ENCODE results near the gene EEF1G.

The EEF1G gene

DNA sequence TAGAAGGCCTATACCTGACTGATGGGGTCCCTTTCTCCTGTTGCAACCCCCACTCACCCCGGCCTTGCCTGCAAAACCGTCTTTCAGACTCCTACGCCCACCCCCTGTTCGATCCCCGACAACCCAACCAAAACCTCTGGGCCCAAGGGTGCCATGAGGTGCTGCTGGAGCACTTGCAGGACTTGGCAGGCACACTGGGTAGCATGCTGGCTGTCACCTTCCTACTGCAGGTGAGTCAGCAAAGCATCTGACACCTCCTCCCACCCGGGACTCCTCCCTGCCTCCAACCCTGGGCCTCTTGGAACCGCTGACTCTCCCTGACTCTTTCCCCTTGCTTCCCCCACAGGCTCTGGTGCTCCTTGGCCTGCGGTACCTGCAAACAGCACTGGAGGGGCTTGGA lies 40.6 kb upstream of the EEF1G start:
- DNase-seq (ENCODE audit: low read depth), result no peak
- TF ChIP-seq, protein P1, sequence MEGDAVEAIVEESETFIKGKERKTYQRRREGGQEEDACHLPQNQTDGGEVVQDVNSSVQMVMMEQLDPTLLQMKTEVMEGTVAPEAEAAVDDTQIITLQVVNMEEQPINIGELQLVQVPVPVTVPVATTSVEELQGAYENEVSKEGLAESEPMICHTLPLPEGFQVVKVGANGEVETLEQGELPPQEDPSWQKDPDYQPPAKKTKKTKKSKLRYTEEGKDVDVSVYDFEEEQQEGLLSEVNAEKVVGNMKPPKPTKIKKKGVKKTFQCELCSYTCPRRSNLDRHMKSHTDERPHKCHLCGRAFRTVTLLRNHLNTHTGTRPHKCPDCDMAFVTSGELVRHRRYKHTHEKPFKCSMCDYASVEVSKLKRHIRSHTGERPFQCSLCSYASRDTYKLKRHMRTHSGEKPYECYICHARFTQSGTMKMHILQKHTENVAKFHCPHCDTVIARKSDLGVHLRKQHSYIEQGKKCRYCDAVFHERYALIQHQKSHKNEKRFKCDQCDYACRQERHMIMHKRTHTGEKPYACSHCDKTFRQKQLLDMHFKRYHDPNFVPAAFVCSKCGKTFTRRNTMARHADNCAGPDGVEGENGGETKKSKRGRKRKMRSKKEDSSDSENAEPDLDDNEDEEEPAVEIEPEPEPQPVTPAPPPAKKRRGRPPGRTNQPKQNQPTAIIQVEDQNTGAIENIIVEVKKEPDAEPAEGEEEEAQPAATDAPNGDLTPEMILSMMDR (IDR thresholded peaks at IDR 0.05; ENCODE audit: insufficient read depth, low read depth, low read length, missing control alignments), result no peak
- H3K4me3 ChIP-seq (ENCODE audit: low read depth, low read length), result no peak overlapping the region

DNA sequence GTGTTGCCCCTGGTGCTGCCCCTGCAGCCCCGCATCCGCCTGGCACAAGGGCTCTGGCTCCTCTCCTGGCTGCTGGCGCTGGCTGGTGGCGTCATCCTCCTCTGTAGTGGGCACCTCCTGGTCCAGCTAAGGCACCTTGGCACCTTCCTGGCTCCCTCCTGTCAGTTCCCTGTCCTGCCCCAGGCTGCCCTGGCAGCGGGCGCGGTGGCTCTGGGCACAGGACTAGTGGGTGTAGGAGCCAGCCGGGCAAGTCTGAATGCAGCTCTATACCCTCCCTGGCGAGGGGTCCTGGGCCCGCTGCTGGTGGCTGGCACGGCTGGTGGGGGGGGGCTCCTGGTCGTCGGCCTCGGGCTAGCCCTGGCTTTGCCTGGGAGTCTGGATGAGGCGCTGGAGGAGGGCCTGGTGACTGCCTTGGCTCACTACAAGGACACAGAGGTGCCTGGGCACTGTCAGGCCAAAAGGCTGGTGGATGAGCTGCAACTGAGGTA lies 39.6 kb upstream of the EEF1G start:
- DNase-seq (ENCODE audit: low read depth), result no peak
- TF ChIP-seq, protein P1 (IDR thresholded peaks at IDR 0.05; ENCODE audit: insufficient read depth, low read depth, low read length, missing control alignments), result no peak
- H3K4me3 ChIP-seq (ENCODE audit: low read depth, low read length), result no peak overlapping the region; the same call in 1 of the 2 replicates

DNA sequence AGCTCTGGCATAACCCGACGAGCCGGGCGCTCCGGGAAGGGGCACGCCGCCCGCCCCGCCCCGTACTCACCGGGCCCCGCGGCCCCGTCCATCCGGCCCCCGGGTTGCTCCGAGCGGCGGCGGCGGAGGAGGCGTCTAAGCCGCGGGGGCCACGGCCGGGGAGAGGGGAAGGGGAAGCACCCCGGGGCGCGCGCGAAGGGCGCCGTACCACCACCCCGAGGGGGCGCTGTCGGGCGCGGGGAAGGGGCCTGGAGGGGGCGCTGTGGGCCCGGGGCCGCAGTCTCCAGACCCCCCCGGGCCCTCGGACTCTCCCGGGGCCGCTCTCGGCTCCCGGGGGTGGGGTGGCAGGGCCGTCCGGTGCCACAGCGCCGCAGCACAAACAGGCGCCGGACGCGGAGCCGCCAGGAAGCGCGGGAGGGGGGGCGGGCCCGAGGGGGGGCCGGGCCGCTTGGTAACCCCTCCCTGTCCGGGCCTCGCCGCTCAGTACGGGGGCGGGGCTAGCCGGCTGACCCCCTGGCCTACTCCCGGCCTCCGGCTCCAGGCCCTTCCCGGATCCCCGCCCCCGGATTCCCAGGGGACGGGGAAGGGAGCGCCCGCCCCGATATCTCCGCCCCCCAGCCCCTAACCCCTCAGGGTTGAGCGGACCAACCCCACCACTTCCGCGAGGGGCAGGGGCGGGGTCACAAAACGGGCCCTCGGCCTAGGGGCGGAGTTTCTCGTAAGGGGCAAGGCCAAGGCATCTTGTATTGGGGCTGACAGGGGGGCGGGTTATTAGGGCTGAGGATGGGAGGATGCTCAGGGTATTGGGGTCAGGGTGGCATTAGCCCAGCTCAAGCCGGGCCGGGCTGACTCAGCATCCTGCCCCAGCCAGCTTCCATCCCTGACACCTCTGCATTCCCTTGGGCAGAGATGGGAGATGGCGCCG lies 38.9 kb upstream of the EEF1G start, which contains the start of the genes EML3 and ROM1:
Gene EML3, minus strand, starts transcription at position 410 of the 925 bp plus-strand sequence. Its CDS starts 318 bp downstream, at position 92.
Gene ROM1, plus strand, starts transcription at position 892 of the 925 bp plus-strand sequence. Its CDS starts 25 bp downstream, at position 917.
- peak within 1 kb of the TSS; percentile 99 for H3K4me3 ChIP-seq (ENCODE audit: low read depth, low read length)
- TF ChIP-seq, protein P1 (IDR thresholded peaks at IDR 0.05; ENCODE audit: insufficient read depth, low read depth, low read length, missing control alignments), result peak; percentile 99
- DNase-seq (ENCODE audit: low read depth), result peak; percentile 92

DNA sequence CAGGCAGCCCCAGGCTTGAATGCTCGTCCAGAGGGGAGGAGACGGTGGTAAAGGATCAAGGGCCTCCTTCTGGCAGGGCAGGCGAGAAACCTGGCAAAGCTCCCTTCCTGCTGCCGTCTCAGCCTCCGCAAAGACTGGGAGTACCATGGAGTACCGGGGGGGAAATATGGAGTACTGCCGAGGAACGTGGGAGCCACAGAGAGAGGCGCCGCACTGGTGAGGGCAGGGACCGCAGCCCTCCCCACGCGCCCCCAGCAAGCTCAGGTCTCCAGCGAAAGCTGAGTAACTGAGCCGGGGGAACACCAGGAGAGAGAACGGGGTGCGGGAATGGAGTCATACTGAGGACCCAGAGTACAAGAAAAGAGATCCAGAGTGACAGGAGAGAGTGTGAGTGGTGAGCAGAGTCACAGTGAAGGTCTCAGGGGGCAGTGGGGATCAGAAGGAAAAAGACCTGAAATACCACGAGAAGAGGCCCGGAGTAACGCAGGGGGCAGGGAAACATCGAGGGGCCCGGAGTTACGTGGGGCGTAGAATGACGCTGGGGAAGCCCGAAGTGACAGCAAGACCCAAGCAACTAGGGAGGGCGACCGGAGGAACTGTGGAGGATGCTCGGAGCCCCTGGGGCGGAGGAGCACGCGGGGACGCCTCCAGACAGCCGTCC lies 38.1 kb upstream of the EEF1G start:
- TF ChIP-seq, protein P1 (IDR thresholded peaks at IDR 0.05; ENCODE audit: insufficient read depth, low read depth, low read length, missing control alignments), result no peak
- peak overlapping the region; percentile 99 for H3K4me3 ChIP-seq (ENCODE audit: low read depth, low read length)
- peak; percentile 77 for DNase-seq (ENCODE audit: low read depth)

DNA sequence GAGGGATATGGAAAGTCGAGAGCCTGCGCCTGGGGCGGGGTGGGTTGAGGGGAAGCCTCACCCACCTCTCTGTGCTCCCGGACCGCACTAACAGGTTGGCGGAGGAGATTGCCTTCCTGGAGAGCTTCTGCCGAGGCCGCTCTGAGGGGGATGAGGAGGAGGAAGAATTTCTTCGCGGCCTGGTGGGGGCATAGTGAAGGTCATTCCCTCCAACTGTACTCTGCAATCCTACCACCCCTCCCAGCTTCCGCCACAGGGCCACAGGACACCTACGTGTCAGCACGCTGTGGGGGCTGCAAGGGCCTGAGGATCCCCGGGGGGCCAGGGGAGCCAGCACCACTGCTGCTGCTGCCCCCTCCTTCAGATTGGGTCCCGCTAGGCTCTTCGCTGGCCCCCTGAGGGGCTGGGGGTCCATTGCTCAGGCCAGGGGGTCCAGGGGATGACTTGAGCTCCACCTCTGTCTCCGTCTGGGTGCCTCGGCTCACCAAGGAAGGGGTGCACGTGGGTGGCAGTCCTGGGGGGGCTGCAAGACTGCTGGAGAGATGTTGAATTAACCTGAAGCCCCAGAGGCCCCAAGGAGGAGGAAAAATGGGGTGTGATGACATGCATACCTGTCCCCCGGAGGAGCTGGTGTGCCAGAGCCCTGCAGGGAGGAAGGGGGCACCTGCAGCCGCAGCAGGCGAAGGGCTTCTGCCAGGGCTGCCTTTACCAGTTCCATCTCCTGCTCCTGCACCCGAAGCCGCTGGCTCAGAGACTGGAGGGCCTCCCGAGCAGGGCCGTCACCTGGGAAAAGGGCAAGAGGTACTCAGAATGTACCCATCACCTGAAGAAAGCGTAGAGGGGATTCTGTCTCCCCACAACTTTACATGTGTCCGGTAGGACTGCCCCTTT lies 37.4 kb upstream of the EEF1G start:
- DNase-seq (ENCODE audit: low read depth), result no peak
- TF ChIP-seq, protein P1 (IDR thresholded peaks at IDR 0.05; ENCODE audit: insufficient read depth, low read depth, low read length, missing control alignments), result no peak
- peak overlapping the region; percentile 99 for H3K4me3 ChIP-seq (ENCODE audit: low read depth, low read length)

DNA sequence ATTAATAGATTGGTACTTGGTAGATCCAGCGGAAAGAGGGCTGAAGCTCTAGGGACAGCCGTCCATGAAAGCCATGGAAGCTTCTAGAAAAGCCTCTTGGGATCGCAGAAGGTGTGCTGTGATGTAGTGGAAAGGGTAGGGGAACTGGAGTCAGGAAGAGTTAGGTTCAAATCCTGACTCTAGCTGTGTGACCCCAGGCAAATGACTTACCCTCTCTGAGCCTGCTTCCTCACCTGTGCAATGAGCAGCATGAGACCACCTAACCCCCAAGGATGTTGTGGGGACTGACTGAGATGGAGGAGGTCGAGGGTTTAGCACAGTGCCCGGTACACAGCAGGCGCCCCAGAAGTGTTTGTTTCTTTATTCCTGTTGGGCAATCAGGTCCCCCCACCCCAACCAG lies 36.7 kb upstream of the EEF1G start:
- no peak for DNase-seq (ENCODE audit: low read depth)
- H3K4me3 ChIP-seq (ENCODE audit: low read depth, low read length), result no peak overlapping the region; the same call in 1 of the 2 replicates
- TF ChIP-seq, protein P1 (IDR thresholded peaks at IDR 0.05; ENCODE audit: insufficient read depth, low read depth, low read length, missing control alignments), result no peak
